Measurements from ENCODE around the gene SDR39U1. TPM values are rescaled to one million over a fixed set of nuclear protein-coding genes. Genes with fewer than 3 reads are reported as not detected.
A peak's percentile ranks its signal among the peaks of the same experiment; 100 is the strongest.
"Not testable (repeated sequence)": the region's sequence is repeated elsewhere in the genome, so short reads cannot be mapped to it uniquely, and the experiment has no call there.

The SDR39U1 gene
- 10 to 100 TPM; 27.6 to 61.8 TPM for total RNA-seq

GRCh38 chr14:24442240-24443052 lies at the start of gene SDR39U1:
TSS of gene SDR39U1 (minus strand) at chr14:24442776. CDS start at chr14:24442769, 7 bp downstream.
- peak within 1 kb of the TSS; percentile 95 for H3K4me3 ChIP-seq
- H3K27ac ChIP-seq = peak within 1 kb of the TSS; percentile 100
- no peaks in the 10 kb centered on the region for H3K9me3 ChIP-seq
- peak; percentile 93 for DNase-seq (ENCODE audit: low spot score)
- H3K36me3 ChIP-seq = peaks cover 29% of the 10 kb centered on the region
- TF ChIP-seq, protein P1, sequence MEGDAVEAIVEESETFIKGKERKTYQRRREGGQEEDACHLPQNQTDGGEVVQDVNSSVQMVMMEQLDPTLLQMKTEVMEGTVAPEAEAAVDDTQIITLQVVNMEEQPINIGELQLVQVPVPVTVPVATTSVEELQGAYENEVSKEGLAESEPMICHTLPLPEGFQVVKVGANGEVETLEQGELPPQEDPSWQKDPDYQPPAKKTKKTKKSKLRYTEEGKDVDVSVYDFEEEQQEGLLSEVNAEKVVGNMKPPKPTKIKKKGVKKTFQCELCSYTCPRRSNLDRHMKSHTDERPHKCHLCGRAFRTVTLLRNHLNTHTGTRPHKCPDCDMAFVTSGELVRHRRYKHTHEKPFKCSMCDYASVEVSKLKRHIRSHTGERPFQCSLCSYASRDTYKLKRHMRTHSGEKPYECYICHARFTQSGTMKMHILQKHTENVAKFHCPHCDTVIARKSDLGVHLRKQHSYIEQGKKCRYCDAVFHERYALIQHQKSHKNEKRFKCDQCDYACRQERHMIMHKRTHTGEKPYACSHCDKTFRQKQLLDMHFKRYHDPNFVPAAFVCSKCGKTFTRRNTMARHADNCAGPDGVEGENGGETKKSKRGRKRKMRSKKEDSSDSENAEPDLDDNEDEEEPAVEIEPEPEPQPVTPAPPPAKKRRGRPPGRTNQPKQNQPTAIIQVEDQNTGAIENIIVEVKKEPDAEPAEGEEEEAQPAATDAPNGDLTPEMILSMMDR (IDR thresholded peaks at IDR 0.05) = peak; percentile 2
- ATAC-seq (ENCODE audit: insufficient number of reproducible peaks, low FRiP score, low read depth) = peak; percentile 91
- H3K27me3 ChIP-seq (replicated peaks; ENCODE audit: insufficient read depth) = no peaks in the 10 kb centered on the region
- peaks cover 5 to 21% of the 10 kb centered on the region in 2 donors for H3K4me1 ChIP-seq (ENCODE audit: control insufficient read depth in 1 of 2, low read depth in 2 of 2)

DNA sequence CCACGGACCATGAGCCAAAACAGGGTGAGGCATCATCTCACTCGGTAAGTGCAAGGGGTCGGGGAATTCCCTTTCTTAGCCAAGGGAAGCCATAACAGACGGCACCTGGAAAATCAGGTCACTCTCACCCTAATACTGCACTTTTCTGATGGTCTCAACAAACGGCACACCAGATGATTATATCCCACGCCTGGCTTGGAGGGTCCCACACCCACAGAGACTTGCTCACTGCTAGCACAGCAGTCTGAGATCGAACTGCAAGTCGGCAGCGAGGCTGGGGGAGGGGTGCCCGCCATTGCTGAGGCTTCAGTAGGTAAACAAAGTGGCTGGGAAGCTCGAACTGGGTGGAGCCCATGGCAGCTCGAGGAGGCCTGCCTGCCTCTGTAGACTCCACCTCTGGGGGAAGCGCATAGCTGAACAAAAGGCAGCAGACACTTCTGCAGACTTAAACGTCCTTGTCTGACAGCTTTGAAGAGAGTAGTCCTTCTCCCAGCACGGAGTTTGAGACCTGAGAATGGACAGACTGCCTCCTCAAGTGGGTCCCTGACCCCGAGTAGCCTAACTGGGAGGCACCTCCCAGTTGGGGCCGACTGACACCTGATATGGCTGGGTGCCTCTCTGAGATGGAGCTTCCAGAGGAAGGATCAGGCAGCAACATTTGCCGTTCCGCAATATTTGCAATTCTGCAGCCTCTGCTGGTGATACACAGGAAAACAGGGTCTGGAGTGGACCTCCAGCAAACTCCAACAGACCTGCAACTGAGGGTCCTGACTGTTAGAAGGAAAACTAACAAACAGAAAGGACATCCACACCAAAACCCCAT lies 49.2 kb upstream of the SDR39U1 start:
- not testable (repeated sequence) for H3K27me3 ChIP-seq (replicated peaks; ENCODE audit: insufficient read depth); H3K4me1 ChIP-seq (ENCODE audit: control insufficient read depth in 1 of 2, low read depth in 2 of 2); ATAC-seq (ENCODE audit: insufficient number of reproducible peaks, low FRiP score, low read depth); H3K4me3 ChIP-seq; H3K27ac ChIP-seq; H3K9me3 ChIP-seq; H3K36me3 ChIP-seq; DNase-seq (ENCODE audit: low spot score)

DNA sequence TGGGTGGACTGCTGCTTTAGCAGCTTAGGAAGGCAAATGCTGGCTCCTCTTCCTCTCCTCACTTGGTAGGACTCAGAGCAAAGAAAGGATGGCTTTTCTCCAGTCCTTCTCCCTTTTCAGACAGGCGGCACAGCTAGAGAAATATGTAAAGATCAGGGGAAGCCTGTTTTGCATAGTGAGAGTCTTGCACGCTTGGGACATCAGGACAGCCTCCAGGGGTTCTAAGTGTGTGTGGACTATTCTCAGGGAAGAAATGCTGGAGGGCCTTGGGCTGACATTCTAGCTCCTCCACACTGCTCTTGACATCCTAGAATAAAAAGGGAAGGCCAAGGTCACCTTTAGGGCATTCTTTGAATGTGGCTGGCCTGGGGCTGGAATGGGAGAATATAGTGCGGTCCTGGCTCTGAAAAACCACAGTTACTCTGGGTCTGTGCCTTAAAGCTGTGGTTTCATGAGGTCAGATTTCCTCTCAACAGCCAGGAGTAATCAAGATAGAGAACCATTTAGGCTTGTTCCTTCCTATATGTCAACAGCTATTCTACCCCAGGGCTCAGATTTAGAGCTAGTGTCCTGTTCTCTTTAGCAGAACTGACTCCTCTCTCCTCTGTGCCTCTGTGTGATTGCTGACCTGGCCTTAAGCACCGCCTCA lies 41.2 kb upstream of the SDR39U1 start:
- DNase-seq (ENCODE audit: low spot score) = no peak
- TF ChIP-seq, protein P1 (IDR thresholded peaks at IDR 0.05) = no peak
- H3K4me3 ChIP-seq = no peak overlapping the region

DNA sequence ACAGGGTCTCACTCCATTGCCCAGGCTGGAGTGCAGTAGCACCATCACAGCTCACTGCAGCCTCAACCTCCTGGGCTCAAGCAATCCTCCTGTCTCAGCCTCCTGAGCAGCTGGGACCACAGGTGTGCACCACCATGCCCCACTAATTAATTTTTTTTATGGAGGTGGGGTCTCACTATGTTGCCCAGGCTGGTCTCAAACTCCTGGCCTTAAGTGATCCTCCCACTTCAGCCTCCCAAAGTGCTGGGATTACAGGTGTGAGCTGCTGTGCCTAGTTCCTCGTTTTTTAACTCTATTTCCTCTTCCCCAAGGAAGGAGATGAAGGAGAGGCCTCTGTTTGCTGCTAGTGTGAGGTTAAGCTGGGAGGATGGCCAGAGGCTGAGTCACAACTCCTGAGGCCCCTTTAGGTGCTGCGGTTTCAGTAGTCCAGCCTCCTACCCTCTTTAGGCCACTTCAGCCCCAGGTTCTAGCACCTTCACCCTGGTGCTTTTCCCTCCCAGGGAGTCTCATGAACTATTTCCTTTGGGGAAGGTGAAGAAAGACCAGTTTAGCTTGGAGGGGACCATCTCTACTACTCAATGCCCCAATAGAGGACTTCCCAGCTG lies 40.2 kb upstream of the SDR39U1 start:
- not testable (repeated sequence) for DNase-seq (ENCODE audit: low spot score); ATAC-seq (ENCODE audit: insufficient number of reproducible peaks, low FRiP score, low read depth); H3K4me3 ChIP-seq; H3K9me3 ChIP-seq; H3K27ac ChIP-seq; H3K4me1 ChIP-seq (ENCODE audit: control insufficient read depth in 1 of 2, low read depth in 2 of 2); H3K36me3 ChIP-seq; H3K27me3 ChIP-seq (replicated peaks; ENCODE audit: insufficient read depth)

More for the DNA sequence above, 41.2 kb upstream of the SDR39U1 start:
- ATAC-seq (ENCODE audit: insufficient number of reproducible peaks, low FRiP score, low read depth) = no peak
- Histone ChIP-seq H3K4me1 (ENCODE audit: control insufficient read depth in 1 of 2, low read depth in 2 of 2) (no peaks in the 10 kb centered on the region), H3K9me3 (no peaks in the 10 kb centered on the region), H3K36me3 (no peaks in the 10 kb centered on the region), H3K27ac (no peak overlapping the region), H3K27me3 (replicated peaks; ENCODE audit: insufficient read depth) (no peaks in the 10 kb centered on the region)

DNA sequence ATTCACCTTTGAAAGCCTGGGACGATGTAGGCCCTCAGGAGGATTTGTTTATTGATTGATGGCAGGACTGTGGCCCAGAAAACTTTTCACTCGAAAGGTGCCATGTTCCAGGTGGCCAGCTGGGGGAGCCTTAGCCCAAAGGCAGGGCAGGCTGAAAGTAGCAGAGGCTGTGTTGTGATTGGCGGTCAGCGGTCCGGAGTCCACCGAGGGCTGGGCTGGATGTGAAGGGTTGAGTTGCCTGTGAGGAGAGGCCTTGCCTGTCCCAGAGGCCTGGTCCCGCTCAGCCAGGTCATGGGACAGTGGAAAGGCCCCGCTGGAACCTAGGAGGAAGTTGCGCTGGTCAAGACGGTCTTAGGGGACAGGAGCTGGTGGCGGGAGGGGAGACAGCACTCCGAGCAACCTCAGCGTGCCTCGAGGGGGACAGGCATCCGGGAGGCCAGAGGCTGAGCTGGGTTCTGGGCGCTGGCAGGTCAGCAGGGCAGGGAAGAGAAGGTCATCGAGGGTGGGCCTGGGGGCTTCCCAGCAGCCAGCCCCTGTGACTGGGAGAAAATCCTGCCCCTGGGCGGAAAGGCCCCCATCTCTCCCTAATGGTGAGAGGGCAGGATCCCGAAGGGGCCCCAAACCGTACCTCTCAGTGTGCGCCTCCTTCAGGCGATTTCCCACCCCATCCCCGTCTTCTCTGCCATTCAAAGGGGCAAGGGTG lies 39.2 kb upstream of the SDR39U1 start:
- Histone ChIP-seq H3K27ac (no peak overlapping the region), H3K36me3 (no peaks in the 10 kb centered on the region), H3K9me3 (no peaks in the 10 kb centered on the region), H3K4me3 (no peak overlapping the region), H3K4me1 (ENCODE audit: control insufficient read depth in 1 of 2, low read depth in 2 of 2) (no peaks in the 10 kb centered on the region), H3K27me3 (replicated peaks; ENCODE audit: insufficient read depth) (no peaks in the 10 kb centered on the region)
- DNase-seq (ENCODE audit: low spot score) = no peak
- TF ChIP-seq, protein P1 (IDR thresholded peaks at IDR 0.05) = no peak
- no peak for ATAC-seq (ENCODE audit: insufficient number of reproducible peaks, low FRiP score, low read depth)

DNA sequence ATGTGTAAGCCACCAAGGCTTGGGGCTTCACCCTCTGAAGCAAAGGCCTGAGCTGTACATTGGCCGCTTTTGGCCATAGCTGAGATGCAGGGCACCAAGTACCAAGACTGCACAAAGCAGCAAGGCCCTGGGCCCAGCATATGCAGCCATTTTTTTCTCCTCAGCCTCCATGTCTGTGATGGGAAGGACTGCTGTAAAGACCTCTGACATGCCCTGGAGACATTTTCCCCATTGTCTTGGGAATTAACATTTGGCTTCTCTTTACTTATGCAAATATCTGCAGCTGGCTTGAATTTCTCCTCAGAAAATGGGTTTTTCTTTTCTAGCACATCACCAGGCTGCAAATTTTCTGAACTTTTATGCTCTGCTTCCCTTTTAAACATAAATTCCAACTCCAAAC lies 37.4 kb upstream of the SDR39U1 start:
- H3K9me3 ChIP-seq; DNase-seq (ENCODE audit: low spot score); H3K27me3 ChIP-seq (replicated peaks; ENCODE audit: insufficient read depth); H3K36me3 ChIP-seq; H3K4me1 ChIP-seq (ENCODE audit: control insufficient read depth in 1 of 2, low read depth in 2 of 2); H3K4me3 ChIP-seq; H3K27ac ChIP-seq; ATAC-seq (ENCODE audit: insufficient number of reproducible peaks, low FRiP score, low read depth): not testable (repeated sequence)
